CD4-positive, alpha-beta T cell treated with Interleukin-4 for 4 hours (primary cell): Measurements from ENCODE around the gene SARDH.
"Not testable (repeated sequence)": the region's sequence is repeated elsewhere in the genome, so short reads cannot be mapped to it uniquely, and the experiment has no call there.

ENCODE experiments used
- DNase-seq: peaks from one replicate; pipeline ENCODE4 v3.0.0-alpha.2; 2020

Gene SARDH

DNA sequence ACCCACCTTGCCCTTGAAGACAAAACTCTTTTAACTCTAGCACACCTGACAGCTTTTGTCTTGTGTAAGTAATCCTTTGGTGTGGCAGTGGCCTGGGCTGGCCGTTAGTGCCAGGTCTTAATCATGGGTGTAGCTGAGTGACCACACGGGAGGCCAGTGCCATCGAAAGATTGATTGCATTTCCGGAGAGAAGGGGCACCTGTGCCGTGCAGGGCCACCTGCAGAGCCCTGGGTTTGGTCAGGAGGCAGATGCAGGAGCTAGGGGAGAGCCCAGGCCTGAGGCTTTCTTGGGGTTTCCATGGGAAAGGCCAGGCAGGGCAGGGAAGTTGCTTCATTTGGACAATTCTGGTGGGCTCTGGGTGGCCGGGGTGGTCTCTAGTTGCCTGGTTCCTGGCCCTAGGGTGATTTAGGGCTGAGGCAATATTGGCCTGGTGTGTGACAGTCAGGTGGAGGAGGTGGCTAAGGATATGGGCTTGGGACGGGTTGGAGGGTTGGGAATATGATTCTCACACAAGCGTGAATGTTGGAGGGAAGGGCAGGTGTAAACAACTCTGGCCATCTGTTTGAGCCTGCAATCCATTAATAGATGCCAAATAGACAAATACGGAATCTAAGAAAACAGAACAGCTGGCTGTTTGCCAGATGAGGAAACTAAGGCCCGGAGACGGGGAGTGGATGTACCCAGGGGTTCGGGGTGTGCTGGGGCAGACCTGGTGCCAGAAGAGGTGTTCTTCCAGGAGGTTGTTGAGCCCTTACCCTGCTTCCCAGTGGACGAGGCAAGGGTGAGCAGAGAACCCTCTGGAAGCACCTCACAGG is 97.4 kb downstream of the SARDH start:
- no peak for DNase-seq

DNA sequence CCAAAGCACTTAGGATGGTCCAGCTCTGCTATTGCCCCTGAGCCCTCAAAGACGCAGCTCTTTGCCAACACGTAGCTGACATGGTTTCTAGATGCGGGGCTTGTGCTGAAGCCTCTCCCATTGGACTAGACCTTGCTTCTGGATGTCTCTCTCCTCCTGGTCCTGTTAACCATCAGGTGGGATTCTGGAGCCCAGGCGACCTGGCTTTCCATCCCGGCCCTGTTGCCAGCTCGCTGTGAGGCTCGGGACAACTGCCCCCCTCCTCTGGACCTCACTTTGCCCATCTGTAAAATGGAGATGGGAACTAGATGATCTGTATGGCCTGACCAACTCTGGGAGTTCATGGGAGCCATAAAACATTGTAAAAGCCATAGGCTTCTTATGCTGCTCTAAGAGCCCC is 98.0 kb downstream of the SARDH start:
- no peak for DNase-seq

DNA sequence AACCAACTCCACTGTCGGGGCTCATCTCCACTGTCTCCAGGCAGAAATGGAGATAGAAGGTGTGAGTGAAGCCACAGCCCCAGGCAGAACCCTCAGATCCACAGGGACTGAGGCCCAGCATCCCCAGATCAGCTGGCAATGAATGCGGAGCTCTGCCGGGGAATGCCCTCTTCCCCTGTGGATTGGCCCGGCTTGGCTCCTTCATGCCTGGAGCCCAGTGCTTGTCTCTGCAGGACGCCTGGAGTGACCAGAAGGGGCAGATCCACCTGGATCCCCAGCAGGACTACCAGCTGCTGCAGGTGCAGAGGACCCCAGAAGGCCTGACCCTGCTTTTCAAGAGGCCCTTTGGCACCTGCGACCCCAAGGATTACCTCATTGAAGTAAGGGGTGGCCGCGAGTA is 98.5 kb downstream of the SARDH start:
- no peak for DNase-seq

DNA sequence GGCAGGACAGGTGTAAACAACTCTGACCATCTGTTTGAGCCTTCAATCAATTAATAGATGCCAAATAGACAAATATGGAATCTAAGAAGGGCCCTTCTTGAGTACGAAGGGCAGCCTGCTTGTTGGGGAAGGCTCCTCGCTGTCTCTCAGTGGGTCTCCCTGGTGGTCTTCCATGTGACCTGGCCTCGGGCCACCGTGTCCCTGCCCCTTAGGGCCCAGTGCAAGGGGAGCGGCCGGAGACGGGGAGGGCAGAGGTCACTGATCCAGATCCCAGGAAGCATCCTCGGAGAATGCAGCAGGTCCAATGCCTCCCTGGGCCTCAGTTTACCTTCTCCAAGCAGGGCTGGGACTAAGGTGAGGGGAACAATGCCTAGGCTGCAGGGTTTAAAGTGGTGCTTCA is 99.4 kb downstream of the SARDH start:
- DNase-seq = no peak

DNA sequence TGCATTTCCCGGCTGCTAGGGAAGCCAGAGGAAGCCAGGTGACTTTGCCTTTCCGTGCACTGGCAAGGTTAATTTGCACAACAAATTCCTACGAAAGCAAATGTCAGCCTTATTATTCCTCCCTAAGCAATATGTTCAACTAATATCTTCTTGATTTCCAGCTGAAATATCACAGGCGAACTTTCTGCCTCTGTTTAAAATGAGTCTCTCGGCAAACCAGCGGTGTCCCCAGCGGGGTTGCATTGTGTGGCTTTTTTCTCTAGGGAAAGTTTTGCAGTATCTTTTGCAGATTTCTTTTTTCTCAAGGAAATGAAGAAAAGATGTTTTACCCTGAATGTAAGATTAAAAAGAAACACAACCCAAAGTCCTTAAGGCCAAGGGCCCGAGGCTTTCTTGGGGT is 100.1 kb downstream of the SARDH start:
- no peak for DNase-seq

DNA sequence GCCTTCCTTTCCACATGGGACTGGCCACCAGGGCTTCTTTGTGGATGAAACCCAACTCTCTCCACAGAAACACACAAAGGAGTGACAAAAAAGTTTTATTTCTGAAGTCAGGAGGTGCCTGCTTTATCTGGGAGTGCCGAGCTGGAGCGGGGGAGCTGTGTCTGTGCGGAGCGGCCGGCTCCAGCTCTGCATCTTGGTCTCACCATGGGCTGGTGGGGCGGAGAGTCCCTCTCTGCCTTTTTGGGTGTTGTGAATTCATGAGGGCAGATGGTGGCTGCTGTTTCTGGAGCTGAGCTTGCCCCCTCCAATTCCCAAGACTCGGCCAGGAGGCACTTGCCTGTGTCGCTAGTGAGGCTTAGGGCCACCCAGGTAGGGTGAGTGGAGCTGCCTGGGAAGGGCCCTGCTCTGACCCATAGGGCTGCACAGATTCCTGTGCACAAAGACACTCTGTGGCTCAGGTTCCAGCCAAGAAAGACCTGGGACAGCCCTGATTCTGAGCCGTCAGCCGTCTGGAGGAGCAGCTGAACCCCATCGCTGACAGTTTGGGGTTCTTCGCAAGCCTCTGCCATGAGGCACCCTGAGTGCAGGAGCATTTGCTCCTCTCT is 100.6 kb downstream of the SARDH start:
- DNase-seq = no peak

DNA sequence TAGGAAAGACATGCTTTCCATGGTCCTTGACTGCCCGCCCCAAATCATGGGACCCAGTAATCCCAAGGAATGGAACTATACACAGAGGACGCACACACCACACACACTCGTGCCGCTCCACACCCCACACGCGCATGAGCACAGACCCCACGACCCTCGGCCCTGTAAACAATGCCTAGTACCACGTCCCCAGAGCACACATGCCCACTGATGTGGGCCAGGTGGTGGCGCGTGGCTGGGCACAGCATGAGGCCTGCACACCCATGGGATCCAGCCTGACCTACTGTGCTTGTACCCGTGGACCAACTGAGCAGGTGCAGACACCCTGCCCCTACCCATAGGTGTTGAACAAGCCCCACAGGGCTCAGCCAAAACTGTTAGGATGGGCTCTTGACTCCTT is 101.2 kb downstream of the SARDH start:
- DNase-seq = no peak

DNA sequence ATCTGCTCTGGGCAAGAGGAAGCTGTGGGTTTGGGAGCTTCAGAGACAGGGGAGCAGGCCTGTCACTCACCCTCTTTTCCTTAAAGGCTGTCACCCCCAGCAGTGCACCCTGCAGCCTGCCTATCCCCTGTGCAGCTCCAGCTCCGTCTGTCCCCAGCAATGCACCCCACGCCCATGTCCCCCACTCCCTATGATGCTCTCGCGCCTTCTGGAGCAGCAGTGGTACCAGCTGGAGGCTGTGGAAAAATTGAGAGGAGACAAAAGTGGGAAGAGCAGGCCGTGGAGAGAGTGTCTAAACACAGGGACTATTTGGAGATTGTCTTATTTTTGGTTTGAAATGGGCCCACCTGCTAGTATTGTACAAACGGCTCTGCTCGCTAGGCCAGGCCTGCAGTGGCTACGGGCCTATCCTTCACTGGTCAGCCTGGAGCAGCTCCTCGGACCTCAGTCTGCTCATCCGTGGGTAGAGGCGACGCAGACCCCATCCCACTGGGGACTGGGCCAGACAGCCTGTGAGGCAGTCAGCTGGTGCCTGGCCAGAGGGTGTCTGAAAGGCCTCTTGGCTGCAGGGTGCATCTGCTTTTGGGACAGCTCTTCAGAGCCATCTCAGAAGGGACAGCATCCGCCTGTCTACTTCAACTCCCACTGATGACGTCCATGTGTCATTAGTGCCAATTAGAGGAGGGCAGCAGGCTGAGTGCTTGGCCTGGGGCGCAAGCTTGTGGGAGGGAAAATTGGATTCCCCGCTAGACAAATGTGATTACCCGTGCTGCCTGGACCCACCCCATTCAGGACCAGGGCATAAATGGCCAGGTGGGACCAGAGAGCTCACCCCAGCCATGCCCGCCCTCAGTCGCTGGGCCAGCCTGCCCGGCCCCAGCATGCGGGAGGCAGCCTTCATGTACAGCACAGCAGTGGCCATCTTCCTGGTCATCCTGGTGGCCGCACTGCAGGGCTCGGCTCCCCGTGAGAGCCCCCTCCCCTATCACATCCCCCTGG is 102.3 kb downstream of the SARDH start, which contains the start of gene DBH:
Gene DBH (plus strand): TSS at position 831 of the 999 bp plus-strand sequence. CDS start 9 bp downstream, at position 840.
- no peak for DNase-seq

DNA sequence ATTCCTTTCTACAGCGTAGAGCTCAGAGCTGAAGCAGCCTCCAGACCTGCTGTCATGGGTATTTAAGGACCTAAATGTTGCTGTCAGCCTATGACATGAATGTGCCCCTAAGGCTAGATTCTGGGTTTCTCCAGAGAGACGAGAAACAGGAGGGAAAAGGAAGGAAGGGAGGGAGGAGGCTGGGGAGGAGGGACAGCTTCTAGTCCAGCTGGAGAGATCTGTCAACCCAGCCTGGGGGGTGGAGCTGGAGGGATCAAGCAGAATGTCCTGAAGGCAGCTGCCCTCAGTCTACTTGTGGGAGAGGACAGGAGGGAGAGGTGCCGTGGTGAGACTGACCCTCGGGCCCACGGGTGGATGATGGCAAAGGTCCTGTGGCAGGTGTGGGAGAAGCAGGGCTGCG is 103.1 kb downstream of the SARDH start:
- DNase-seq = no peak

DNA sequence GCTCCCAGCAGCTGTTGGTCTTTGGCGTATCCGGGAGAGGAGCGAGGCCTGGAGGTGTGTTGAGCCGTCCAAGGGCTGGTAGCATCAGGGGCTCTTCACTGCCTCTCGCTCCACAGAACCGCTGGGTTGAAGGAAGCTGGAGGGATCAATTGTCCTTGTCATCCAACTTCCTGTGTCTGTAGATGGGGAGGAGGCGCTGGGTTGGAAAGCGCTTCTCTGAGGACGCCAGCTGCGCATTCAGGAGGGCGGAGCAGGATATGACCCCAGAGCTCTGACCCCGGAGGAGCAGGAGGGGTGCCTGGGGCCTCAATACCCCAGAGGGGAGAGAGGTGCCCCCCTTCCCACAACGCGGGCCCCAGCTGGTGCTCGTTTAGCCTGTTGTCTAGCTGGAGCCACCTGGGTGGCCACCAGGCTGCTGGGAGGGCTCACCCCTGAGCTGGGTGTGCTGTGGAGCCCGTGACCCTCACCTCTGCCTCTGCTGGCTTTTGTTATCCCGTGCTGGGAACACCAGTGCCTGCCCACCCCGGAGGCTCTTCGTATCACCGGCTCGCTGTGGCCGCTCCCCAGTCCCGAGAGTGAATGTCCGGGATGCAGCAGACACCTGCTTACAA is 104.0 kb downstream of the SARDH start:
- no peak for DNase-seq

DNA sequence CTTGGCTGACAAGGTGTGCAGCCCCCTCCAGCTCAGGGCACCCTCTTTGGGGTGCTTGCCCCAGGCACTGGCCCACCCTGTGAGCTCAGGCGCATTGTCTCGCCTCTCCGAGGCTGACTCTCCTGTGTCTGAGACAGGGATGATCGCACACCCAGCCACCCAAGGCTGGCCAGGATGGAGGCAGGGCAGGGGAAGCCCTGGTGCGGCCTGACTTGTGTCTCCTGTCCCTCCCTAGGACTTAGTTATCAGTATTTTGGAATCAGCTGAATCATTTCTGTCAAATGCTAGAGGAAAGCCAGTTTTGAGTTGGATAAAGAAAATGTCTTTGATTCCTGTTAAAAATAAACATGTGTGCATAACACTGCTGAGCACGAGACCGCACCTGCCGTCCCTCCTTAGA is 104.5 kb downstream of the SARDH start:
- DNase-seq = no peak

DNA sequence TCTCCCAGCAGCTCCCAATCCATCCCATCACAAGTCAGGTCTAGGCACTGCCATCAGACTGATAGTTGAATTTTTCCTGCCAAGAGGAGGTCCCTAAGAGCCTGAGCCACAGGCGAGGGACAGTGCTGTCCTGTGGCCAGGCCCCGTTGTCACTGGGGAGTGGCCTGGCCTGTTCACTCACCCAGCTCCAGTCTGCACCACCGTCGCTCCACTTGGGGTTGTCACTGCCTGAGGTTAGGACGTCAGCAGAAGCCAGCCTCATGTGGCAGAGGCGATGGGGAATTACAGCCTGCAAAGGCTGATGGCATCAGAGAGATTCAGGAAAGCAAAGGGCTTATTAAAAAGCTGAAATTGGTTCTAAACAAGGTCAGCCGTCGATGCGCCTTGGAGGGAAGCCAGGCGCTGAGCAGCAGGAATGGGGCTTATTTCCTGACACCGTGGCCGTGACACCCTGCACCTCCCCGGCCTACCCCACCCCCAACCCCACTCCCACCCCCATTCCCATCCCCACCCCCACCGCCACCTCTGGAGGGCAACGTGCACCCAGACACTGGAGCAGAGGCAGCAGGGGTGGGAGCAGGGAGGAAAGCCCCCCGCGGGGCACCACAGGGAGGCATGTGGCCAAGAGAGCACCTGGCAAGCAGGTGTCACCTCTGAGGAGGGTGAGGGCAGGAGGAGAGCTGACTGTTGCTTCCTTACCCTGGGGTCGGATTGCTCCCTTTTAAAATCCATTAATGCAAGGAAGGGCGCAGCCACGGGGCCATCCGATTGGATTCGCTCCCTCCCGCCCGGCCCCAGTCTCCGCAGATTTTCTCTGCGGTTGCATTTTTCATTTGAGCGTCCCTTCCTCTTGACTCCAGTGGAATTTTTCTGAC is 105.1 kb downstream of the SARDH start:
- DNase-seq = no peak

DNA sequence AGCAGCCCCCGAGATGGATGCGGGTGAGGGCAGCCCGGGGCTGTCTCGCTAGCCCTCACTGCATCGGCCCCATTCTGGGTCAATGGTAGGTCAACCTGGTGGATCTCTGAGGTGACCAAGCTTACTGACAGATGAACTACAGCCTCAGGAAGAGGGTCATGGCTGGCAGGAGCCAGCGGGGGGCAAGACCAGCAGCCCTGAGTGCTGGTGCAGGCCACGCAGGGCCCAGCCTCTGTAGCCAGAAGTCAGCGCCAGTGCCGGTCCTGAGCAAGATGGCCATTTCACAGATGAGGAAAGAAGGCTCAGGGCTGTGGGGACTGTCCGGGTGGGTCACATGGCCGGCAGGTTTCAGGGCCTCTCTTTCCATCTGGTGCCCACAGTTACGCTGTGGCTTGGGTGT is 107.0 kb downstream of the SARDH start:
- no peak for DNase-seq

DNA sequence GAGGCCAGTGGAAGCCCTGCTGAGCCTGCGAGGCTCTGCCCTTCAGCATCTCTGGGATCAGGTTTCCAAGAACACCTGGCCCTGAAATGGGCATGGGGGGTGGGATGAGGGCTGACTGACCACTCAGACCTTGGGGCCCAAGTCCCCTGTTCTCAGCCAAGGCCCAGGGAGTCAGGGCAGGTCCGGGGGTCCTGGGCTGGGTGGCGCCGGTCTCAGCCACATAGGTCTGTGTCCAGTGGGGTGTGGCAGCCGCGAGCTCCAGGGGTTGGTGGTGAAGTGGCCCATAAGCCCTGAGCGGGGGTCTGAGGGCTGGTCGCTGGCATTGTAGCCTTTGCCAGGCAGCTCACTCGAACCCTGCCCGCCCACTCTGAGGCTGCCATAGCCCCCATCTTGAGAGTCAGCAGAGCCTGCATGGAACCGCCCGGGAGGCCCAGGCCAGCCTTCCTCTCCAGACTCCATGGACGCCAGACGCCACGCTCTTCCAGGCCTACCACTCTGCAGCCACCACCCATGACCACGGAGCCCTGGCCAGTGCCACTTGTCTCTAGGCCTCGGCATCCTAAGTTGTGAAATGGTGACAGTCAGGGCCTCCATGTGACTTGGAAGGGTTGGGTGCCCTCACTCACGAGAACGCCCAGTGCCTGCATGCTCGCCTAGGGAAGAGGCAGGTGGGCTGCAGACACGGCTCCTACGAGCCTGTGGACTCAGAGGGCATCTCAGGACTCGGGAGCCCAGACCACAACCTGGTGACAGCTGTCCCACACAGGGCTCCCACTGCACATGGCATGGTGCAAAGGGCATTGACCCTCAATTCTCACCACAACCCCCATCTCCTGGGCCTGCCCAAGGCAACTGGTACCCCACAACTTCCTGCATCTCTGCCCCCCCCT is 108.7 kb downstream of the SARDH start:
- no peak for DNase-seq

DNA sequence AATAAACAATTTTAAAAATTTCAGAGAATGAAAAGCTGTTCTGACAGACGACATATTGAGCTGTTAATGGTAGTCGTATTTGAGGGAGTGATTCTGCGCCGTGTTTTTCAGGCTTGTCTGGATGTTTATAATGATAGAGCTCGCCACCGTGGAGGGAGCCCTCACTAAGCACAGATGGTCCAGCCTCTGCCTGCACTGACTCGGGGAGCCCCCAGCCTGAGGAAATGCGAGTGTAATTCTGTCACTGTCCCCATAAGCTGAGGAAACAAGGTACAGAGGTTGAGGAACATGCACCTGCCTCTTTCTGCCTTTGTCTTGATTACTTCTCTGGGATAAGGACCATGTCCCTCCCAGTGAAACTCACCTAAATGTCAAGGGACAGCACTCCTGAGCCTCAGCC is 109.4 kb downstream of the SARDH start:
- no peak for DNase-seq

DNA sequence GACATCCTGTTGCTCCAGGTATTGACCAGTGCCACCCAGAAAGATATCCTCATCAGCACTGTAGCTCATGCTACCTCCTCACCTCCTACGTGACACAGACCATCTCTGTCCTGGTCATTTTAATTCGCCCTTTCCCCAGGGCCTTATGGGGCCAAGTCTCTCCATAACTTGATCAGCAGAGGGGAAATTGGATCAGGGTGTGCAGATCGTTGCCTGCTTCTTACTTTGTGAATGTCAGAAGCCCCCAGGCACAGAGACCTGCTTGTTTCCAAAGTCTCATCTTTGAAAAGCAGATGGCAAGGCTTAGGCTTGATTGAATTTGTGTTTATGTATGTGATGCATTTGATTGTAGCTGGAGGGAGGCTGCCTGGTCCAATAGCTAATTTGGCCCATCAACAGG is 110.8 kb downstream of the SARDH start:
- no peak for DNase-seq

DNA sequence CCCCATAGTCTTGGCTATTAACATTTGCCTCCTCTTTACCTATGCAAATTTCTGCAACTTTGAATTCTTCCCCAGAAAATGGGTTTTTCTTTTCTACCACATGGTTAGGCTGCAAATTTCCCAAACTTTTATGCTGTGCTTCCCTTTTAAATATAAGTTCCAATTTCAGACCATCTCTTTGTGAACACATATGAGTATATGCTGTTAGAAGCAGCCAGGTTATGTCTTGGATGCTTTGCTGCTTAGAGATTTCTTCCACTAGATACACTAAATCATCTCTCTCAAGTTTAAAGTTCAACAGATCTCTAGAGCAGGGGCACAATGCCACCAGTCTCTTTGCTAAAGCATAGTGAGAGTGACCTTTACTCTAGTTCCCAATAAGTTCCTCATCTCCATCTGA is 112.1 kb downstream of the SARDH start:
- DNase-seq = not testable (repeated sequence)

DNA sequence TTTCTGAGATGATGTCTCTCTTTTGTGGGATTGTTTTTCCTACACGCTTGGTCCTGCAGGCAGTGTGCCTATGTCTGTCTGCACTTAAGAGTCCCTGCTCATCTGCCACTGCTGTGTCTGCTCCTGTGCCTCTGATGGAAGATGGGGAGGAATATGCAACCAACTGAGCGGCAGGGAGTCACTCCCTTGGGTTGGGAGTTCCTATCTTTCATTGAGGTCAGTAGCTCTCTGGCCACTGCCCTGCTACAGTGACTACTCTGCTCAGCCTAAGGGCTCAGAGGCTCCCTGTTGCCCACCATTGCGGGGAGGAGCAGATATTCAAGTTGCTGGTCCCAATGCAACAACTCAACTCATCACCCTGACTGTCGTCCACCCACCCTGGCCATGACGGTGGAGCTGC is 115.6 kb downstream of the SARDH start:
- no peak for DNase-seq

DNA sequence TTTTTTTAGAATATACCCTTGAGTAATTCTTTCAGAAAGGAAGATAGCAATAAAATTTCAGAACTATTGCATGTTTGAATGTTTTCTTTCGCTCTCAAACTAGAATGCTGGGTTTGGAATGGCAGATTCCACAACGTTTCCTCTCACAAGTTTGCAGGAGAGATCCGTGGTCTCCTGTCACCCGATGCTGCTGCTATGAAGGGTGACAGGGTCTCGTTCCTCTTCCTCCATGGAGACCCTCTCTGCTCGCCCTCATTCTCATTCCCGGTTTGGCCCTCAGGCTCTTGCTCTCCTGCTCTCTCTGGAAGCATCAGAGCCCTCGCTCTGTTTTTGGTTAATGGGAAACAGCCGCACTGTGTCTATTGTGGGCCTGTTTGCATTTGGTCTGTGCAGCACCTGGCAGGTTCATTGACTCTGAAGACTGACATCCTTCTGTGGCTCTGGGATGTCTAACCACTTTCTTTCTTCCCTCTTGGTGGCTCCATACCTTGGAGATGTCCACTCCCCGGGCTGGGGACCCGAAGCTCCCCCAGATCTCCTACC is 116.4 kb downstream of the SARDH start:
- DNase-seq = no peak

DNA sequence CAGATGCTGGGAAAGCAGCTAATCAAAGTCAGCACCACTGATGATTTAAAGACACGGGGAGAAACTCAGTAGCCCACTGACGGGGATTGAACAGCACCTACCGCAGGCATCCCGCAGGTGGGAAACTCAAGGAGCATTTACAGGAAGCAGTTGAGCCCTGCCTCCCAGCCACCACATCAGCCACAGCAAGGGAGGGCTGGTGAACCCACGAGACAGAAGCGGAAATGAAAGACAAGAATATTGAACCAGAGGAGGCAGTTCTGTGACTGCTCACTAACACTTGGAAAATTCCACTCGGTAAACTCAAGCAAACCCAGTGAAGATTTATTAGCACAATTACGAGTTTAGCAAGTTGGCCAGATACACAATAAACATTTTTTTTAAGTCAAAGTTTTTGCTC is 118.4 kb downstream of the SARDH start:
- DNase-seq = peak; percentile 49

DNA sequence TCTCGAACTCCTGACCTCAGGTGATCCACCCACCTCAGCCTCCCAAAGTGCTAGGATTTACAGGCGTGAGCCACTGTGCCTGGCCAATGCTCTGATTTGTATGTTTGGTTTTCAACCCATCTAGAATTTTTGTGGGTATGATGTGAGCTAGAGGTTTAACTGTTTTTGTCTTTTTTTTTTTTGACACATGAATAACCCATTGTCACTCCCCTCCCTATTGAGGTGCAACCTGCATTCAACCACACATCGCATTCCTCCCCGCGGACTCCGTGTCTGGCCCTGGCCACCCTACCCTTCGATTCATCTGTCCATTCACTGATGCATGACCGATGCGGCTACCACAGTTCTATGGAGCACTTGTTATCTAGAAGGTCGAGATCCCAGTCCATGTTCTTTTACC is 119.4 kb downstream of the SARDH start:
- DNase-seq = no peak
